ENCODE results near the gene MASP2. TPM values are rescaled to one million over a fixed set of nuclear protein-coding genes. Genes with fewer than 3 reads are reported as not detected.
"Not testable (repeated sequence)": the region's sequence is repeated elsewhere in the genome, so short reads cannot be mapped to it uniquely, and the experiment has no call there.

MASP2 gene
- total and polyA plus RNA-seq, 2 donors: not detected

GRCh38 chr1:11013160-11013531, 33.9 kb downstream of the MASP2 start:
- Histone ChIP-seq H3K27ac (ENCODE audit: low read depth) (no peak overlapping the region), H3K4me1 (ENCODE audit: insufficient read depth) (no peaks in the 10 kb centered on the region), H3K4me3 (ENCODE audit: low read depth, low read length) (peak overlapping the region; percentile 98), H3K36me3 (ENCODE audit: insufficient read depth) (peaks cover 9% of the 10 kb centered on the region)
- no peak for DNase-seq (ENCODE audit: extremely low spot score)
- 1% methylated on average over 11 of the region's 11 CpGs for WGBS

DNA sequence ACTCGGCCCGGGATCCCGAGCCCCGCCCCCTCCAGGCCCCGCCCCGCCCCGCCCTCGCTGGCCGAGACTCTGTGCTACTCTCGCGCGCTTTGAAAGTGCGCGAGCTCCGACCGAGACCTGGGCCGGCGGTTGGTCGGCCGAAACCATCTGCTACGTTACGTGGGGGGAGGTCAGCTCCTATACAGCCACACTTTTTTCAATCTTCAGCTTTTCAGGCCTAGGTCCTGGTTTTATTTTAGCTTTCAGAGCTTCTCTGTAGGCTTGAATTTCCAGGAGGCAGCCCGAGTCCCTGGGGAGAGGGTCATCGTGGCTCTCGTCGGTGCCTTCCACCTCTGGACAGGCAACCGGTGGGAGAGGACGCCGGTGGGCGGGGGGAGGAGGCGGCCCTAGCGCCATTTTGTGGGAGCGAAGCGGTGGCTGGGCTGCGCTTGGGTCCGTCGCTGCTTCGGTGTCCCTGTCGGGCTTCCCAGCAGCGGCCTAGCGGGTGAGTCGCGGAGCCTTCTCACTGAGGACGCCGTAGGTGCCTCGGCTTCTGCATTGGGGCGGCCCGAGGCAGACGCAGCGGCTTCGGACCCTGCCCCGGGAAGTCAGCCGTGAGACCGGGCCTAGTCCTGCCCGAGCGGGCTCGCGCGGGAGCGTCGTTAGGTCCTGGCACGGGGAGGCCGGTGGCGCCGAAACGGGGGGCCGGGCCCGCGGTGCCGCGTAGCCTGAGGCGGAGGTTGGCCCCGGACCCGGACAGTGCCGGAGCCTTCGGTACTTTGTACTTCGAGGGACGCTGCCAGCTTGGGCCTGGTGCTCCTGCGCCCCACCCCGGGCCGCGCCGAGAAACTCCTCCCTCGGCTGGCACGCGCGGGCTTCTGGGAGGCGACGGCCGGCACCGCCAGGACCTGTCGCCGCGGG, 34.5 kb downstream of the MASP2 start, which contains the start of gene TARDBP:
Gene TARDBP (plus strand): TSS at position 395 of the 900 bp plus-strand sequence. CDS start 1,074 bp downstream, outside the sequence.
- WGBS: under 1% methylated on average over 94 of the region's 94 CpGs
- Histone ChIP-seq H3K36me3 (ENCODE audit: insufficient read depth) (peaks cover 7% of the 10 kb centered on the region), H3K27ac (ENCODE audit: low read depth) (peak within 1 kb of the TSS; percentile 94), H3K4me3 (ENCODE audit: low read depth, low read length) (peak within 1 kb of the TSS; percentile 98), H3K4me1 (ENCODE audit: insufficient read depth) (no peaks in the 10 kb centered on the region)
- DNase-seq (ENCODE audit: extremely low spot score): peak; percentile 82

DNA sequence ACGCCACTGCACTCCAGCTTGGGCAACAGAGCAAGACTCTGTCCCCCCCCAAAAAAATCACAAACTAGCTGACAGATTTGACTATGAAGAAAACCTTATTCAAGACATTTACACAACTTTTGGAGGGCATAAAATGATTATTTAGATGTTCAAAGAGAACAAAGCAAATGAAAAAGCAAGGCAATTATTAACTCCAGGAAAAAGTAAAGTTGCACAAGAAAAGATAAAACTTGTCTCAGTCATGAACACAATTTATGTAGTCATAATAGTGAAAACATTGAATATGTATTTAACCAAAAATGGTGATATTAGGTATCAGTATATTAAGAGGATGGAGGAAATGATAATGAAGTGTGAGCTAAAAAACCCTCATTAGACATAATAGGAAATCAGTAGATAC, 46.5 kb downstream of the MASP2 start:
- WGBS: 88% methylated on average over 1 of the region's 1 CpG
- no peak for DNase-seq (ENCODE audit: extremely low spot score)
- H3K4me1 ChIP-seq (ENCODE audit: insufficient read depth): no peaks in the 10 kb centered on the region

GRCh38 chr1:10996100-10996499, 50.9 kb downstream of the MASP2 start:
- 67% methylated on average over 3 of the region's 3 CpGs for WGBS

More for the DNA sequence above, 46.5 kb downstream of the MASP2 start:
- no peak overlapping the region for H3K27ac ChIP-seq (ENCODE audit: low read depth)
- H3K4me3 ChIP-seq (ENCODE audit: low read depth, low read length): no peak overlapping the region
- no peaks in the 10 kb centered on the region for H3K36me3 ChIP-seq (ENCODE audit: insufficient read depth)

DNA sequence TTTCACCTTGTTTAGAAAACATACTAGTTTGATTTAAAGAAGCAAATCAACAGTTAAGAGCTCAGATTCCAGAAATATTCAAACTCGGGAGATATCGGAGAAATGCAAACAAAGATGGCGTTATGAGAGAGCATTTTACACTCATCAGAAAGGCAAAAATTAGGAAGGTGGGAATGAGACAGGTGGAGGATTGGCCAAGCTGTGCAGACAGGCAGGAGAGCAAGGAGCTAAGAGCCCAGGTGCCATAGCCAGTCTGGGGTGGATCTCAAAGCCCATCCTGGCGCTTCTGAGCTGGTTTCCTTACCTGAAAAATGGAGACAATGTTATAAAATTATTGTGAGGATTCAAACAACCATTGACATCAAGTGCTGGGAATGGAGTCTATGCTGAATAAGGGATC, 54.2 kb downstream of the MASP2 start:
- Histone ChIP-seq H3K4me1 (ENCODE audit: insufficient read depth) (no peaks in the 10 kb centered on the region), H3K4me3 (ENCODE audit: low read depth, low read length) (no peak overlapping the region), H3K36me3 (ENCODE audit: insufficient read depth) (no peaks in the 10 kb centered on the region), H3K27ac (ENCODE audit: low read depth) (no peak overlapping the region)
- WGBS: 66% methylated on average over 4 of the region's 4 CpGs
- no peak for DNase-seq (ENCODE audit: extremely low spot score)

More at GRCh38 chr1:10996100-10996499, 50.9 kb downstream of the MASP2 start:
- Histone ChIP-seq H3K4me3 (ENCODE audit: low read depth, low read length) (no peak overlapping the region), H3K27ac (ENCODE audit: low read depth) (no peak overlapping the region), H3K36me3 (ENCODE audit: insufficient read depth) (no peaks in the 10 kb centered on the region), H3K4me1 (ENCODE audit: insufficient read depth) (no peaks in the 10 kb centered on the region)
- no peak for DNase-seq (ENCODE audit: extremely low spot score)

GRCh38 chr1:10992004-10992403, 55.0 kb downstream of the MASP2 start:
- not testable (repeated sequence) for DNase-seq (ENCODE audit: extremely low spot score); H3K4me1 ChIP-seq (ENCODE audit: insufficient read depth); H3K36me3 ChIP-seq (ENCODE audit: insufficient read depth); H3K27ac ChIP-seq (ENCODE audit: low read depth); H3K4me3 ChIP-seq (ENCODE audit: low read depth, low read length)
- 90% methylated on average over 2 of the region's 2 CpGs for WGBS

- no peak for DNase-seq (ENCODE audit: extremely low spot score)
- Histone ChIP-seq H3K27ac (ENCODE audit: low read depth) (no peak overlapping the region), H3K4me1 (ENCODE audit: insufficient read depth) (no peaks in the 10 kb centered on the region), H3K4me3 (ENCODE audit: low read depth, low read length) (no peak overlapping the region), H3K36me3 (ENCODE audit: insufficient read depth) (no peaks in the 10 kb centered on the region)
- WGBS: 91% methylated on average over 7 of the region's 7 CpGs
Measured at GRCh38 chr1:10990828-10991227, 56.2 kb downstream of the MASP2 start.

- not testable (repeated sequence) for DNase-seq (ENCODE audit: extremely low spot score); H3K27ac ChIP-seq (ENCODE audit: low read depth); H3K4me1 ChIP-seq (ENCODE audit: insufficient read depth); H3K36me3 ChIP-seq (ENCODE audit: insufficient read depth); H3K4me3 ChIP-seq (ENCODE audit: low read depth, low read length)
- 67% methylated on average over 6 of the region's 6 CpGs for WGBS
Measured at GRCh38 chr1:10989920-10990516, 57.0 kb downstream of the MASP2 start.

- Histone ChIP-seq H3K36me3 (ENCODE audit: insufficient read depth) (no peaks in the 10 kb centered on the region), H3K4me1 (ENCODE audit: insufficient read depth) (no peaks in the 10 kb centered on the region), H3K4me3 (ENCODE audit: low read depth, low read length) (no peak overlapping the region), H3K27ac (ENCODE audit: low read depth) (no peak overlapping the region)
- WGBS: 79% methylated on average over 5 of the region's 5 CpGs
- no peak for DNase-seq (ENCODE audit: extremely low spot score)
Measured at GRCh38 chr1:10989095-10989494, 57.9 kb downstream of the MASP2 start.

DNA sequence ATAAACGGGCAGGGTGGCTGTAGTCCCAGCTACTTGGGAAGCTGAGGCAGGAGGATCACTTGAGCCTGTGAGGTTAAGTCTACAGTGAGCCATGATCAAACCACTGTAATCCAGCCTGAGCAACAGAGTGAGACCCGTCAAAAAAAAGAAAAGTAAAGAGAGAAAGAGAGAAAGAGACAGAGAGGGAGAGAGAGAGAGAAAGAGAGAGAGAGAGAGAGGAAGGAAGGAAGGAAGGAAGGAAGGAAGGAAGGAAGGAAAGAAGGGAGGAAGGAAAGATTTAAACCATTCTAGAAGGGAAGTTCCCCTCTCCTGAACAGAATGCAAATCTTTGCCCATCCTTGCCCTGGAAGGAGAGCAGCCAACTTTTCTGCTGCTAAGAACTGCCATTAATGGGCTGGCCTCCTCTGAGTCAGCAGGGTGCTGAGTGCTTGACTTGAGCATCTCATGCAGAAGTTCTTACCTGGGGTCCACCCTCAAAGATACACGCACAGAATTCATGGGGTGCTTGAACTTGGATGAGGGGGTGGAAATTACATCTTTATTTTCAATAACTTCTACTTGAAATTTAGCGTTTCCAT, 59.1 kb downstream of the MASP2 start:
- Histone ChIP-seq H3K27ac (ENCODE audit: low read depth) (no peak overlapping the region), H3K36me3 (ENCODE audit: insufficient read depth) (no peaks in the 10 kb centered on the region), H3K4me3 (ENCODE audit: low read depth, low read length) (no peak overlapping the region), H3K4me1 (ENCODE audit: insufficient read depth) (no peaks in the 10 kb centered on the region)
- DNase-seq (ENCODE audit: extremely low spot score): no peak
- 80% methylated on average over 4 of the region's 4 CpGs for WGBS

GRCh38 chr1:10986525-10986890, 60.5 kb downstream of the MASP2 start:
- Histone ChIP-seq H3K27ac (ENCODE audit: low read depth) (no peak overlapping the region), H3K4me3 (ENCODE audit: low read depth, low read length) (no peak overlapping the region), H3K4me1 (ENCODE audit: insufficient read depth) (no peaks in the 10 kb centered on the region), H3K36me3 (ENCODE audit: insufficient read depth) (no peaks in the 10 kb centered on the region)
- WGBS: 70% methylated on average over 7 of the region's 7 CpGs
- DNase-seq (ENCODE audit: extremely low spot score): no peak

GRCh38 chr1:10980841-10981727, 66.0 kb downstream of the MASP2 start:
- no peak overlapping the region for H3K27ac ChIP-seq (ENCODE audit: low read depth)
- H3K4me1 ChIP-seq (ENCODE audit: insufficient read depth): no peaks in the 10 kb centered on the region
- no peak overlapping the region for H3K4me3 ChIP-seq (ENCODE audit: low read depth, low read length)
- WGBS: 55% methylated on average over 9 of the region's 9 CpGs
- no peaks in the 10 kb centered on the region for H3K36me3 ChIP-seq (ENCODE audit: insufficient read depth)
- DNase-seq (ENCODE audit: extremely low spot score): no peak

DNA sequence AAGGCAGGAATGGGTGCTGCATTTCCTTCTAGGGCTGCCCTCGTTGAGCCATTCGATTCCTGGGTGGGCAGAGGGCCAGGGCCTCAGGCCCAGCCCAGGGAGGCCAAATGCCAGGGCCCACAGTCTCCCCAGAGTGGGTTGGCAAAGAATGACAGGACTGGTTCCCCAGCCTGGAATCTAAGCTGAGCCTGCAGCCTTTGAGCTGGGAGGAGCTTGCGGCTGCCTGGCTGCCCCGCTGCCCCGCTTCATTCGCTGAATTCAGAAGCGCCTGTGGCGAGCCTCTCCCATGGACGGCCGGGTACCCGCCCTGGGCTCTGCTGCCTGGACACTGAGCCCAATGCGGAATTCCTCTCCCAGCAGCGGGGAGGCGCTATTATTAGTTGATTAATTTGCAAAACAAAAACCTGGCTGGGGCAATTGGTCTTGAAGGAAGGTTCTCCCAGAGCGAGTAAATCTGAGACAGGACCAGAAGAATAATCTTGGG, 66.9 kb downstream of the MASP2 start:
- 5% methylated on average over 15 of the region's 15 CpGs for WGBS
- DNase-seq (ENCODE audit: extremely low spot score): no peak
- H3K4me3 ChIP-seq (ENCODE audit: low read depth, low read length): no peak overlapping the region

More for the DNA sequence above, 66.9 kb downstream of the MASP2 start:
- no peak overlapping the region for H3K27ac ChIP-seq (ENCODE audit: low read depth)
- H3K4me1 ChIP-seq (ENCODE audit: insufficient read depth): no peaks in the 10 kb centered on the region
- no peaks in the 10 kb centered on the region for H3K36me3 ChIP-seq (ENCODE audit: insufficient read depth)

Data from urinary bladder (tissue), 4 donors.